Neural progenitor cell (in vitro differentiated cells): Measurements from ENCODE around the gene NAA35.

Experiments
- CTCF ChIP-seq: fragments of 200-600 bp; sonication (generic); IDR thresholded peaks from 2 replicates; pipeline ENCODE4 v1.5.1; 2017; ENCODE audit warnings: antibody characterized with exemption, mild to moderate bottlenecking
- EZH2 ChIP-seq: fragments of 200-600 bp; sonication (generic); IDR thresholded peaks from 2 replicates; pipeline ENCODE4 v1.6.1; 2017; ENCODE audit warnings: antibody characterized with exemption, mild to moderate bottlenecking, moderate library complexity

GRCh38 chr9:86039991-86040860 is 99.3 kb downstream of the NAA35 start:
- TF ChIP-seq EZH2: no peak
- TF ChIP-seq CTCF: no peak
